Epithelial cell of esophagus (primary cell): ENCODE results near the gene VSX1.

Experiments
- DNase-seq: peaks from one replicate; pipeline ENCODE4 v3.0.0; 2010; ENCODE audit warnings: low read depth
- H3K4me3 ChIP-seq: 2 replicates; pipeline ENCODE4 v1.5.1; 2011; ENCODE audit warnings: mild to moderate bottlenecking, low read length, control low read depth
- TF ChIP-seq, protein P1 (sequence below): IDR thresholded peaks from 2 replicates; pipeline ENCODE4 v1.5.1; 2011; ENCODE audit warnings: low read depth, mild to moderate bottlenecking, low read length, control low read depth, inconsistent platforms; ENCODE audit not compliant: insufficient read depth; ENCODE audit errors: missing control alignments

The VSX1 gene

DNA sequence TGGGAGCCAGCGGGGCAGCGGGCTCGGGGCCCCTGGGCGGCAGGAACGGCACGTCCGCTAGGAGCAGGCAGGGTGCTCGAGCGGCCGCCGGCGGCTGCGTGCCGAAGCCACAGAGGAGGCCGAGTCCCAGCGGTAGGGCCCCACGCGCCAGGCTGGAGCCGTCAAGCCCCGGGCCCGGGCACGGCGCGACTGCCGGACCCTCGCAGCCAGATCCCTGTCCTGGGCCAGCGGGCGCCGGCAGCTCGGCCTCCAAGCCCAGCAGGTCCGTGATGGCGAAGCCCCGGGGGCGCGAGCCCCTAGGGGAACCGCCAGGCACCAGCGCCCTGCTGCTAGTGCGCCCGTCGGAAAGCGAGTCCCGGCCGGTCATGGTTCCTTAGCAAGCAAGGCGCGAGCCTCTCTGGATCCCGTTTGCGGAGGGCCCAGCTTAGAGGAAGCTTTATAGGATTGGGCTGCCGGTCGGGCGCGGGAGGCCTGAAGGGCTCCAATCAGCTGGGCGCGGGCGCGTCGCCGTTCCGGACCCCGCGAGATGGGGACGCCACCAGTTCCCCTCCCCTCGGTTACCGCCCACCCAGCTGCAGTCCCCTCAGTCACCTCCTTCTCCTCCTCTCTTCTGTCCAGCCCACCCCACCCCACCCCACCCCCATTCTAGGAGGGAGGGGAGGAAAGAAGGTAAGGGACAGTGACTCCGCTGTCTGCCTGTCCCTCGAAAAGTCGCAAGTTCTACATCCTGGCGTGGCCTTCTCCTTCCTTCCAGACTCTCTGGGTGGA, at the start of gene VSX1:
Gene VSX1, minus strand, starts transcription at position 412 of the 768 bp plus-strand sequence. Its CDS starts 45 bp downstream, at position 367.
- DNase-seq = no peak
- TF ChIP-seq, protein P1, sequence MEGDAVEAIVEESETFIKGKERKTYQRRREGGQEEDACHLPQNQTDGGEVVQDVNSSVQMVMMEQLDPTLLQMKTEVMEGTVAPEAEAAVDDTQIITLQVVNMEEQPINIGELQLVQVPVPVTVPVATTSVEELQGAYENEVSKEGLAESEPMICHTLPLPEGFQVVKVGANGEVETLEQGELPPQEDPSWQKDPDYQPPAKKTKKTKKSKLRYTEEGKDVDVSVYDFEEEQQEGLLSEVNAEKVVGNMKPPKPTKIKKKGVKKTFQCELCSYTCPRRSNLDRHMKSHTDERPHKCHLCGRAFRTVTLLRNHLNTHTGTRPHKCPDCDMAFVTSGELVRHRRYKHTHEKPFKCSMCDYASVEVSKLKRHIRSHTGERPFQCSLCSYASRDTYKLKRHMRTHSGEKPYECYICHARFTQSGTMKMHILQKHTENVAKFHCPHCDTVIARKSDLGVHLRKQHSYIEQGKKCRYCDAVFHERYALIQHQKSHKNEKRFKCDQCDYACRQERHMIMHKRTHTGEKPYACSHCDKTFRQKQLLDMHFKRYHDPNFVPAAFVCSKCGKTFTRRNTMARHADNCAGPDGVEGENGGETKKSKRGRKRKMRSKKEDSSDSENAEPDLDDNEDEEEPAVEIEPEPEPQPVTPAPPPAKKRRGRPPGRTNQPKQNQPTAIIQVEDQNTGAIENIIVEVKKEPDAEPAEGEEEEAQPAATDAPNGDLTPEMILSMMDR = no peak
- H3K4me3 ChIP-seq = no peak within 1 kb of the TSS

DNA sequence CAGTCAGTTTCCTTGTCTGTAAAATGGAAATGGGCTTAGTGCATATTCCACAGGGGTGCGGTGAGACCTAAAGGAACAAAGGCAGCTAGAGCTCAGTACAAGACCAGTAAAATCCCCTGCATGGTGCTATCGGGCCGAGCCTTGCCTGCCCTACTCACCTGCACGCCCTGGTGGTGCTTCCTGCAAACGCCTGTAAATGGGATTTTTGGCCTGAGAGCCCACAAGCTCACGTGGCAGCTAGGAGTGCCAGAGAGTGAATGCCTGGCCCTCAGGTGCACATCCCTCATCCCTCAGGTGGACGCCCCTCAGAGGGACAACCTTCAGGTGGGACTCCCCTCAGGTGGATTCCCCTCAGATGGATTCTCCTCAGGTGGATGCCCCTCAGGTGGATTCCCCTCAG, 48.0 kb upstream of the VSX1 start:
- TF ChIP-seq, protein P1 = no peak
- no peak for DNase-seq
- H3K4me3 ChIP-seq = no peak overlapping the region

DNA sequence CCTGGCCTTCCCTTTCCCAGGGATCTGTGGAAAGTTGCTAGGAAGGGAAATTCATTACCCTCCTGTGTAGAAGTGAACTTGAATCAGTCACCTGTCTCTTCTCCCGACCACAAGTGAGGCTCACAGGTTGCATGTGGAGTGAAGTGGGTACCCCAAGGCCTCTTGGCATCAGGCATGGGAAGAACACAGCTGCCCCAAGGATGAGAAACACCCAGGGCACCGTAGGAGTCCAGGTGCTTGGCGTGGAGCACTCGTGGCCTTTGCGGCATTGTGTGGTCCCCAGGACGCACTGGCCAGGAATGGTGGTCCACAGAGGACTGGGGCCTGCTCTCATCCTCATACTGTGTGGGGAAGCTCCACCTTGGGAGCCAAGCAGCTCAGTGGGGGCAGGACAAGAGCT, 47.5 kb upstream of the VSX1 start:
- DNase-seq = no peak
- TF ChIP-seq, protein P1 = no peak
- H3K4me3 ChIP-seq = no peak overlapping the region

DNA sequence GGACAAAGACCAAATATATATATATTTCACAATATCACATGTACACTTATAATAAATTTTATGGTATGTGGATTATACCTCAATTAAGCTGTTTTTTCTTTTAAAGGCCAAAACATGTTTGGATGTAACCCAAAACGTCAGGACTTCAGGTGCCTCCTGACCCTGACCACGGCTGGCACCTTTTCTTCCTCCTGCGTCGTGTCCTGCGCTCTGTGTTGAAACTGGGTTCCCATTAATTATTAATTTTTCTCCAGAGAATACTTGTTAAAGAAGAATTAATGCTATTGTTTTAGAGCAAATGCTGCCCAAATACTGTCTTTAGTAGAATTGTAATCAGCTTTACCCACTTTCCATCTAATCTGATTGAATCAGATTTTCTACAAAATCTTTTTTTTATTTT, 46.7 kb upstream of the VSX1 start:
- TF ChIP-seq, protein P1 = no peak
- no peak for DNase-seq
- H3K4me3 ChIP-seq = no peak overlapping the region

DNA sequence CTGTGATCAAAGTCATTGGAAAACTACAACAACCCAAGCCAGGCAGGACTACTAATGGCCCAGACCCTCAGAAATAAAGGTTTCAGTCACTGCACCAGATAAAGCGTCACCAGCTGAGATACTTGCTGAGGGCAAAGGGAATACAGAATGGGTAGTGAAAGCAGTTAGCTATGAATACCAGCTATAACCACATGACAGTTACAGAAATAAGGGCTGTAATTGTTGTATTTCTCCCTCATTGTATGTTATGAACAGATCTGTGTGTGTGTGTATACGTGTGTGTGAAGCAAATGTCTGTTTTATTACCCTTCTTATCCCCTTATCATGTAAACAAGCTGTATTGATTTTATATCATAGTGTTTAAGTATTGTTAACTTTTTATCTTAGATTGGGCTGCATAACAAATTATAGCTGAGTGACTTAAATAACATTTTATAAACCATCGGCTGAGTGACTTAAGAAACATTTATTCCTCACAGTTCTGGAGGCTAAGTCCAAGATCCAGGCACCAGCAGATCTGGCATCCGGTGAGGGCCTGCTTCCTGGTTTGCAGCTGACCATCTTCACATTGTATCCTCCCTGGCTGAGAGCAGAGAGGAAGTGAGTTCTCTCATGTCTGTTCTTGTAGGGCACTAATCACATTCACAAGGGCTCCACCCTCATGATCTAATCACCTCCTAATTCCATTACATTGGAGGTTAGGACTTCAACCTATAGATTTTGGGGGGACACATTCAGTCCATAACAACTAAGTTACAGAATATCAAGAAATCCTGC, 46.0 kb upstream of the VSX1 start:
- TF ChIP-seq, protein P1 = no peak
- no peak overlapping the region for H3K4me3 ChIP-seq
- no peak for DNase-seq

DNA sequence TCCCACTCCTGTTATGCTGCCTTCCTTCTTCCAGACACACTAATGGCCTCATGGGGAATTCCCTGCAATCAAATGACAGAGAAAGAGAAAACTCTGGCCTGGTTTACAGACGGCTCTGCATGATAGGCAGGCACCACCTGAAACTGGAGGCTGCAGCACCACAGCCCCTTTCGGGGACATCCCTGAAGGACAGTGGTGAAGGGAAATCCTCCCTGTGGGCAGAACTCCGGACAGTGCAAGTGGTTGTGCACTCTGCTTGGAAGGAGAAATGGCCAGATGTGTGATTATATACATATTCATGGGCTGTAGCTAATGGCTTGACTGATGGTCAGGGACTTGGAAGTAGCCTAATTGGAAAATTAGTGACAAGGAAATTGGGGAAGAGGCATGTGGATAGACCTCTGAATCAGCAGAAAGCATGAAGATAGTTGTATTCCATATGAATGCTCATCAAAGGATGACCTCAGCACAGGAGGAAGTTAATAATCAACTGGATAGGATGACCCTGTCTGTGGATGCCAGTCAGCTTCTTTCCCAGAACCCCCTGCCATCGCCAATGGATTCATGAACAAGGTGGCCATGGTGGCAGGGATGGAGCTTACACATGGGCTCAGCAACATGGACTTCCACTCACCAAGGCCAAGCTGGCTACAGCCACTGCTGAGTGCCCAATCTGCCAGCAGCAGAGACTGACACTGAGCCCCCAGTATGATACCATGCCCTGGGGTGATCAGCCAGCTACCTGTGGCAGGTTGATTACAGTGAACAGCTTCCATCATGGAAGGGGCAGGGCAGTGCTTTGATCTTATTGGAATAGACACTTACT, 44.5 kb upstream of the VSX1 start:
- H3K4me3 ChIP-seq = no peak overlapping the region
- no peak for DNase-seq
- TF ChIP-seq, protein P1 = no peak
